GM21737 (cell line): ENCODE data around the gene ATP5PF.
"Not testable (repeated sequence)": the region's sequence is repeated elsewhere in the genome, so short reads cannot be mapped to it uniquely, and the experiment has no call there.

Source experiments
- ATAC-seq: cut with Tn5 transposase; IDR thresholded peaks from one replicate; pipeline ENCODE4 v1.9.1; 2021; ENCODE audit warnings: mild to moderate bottlenecking, moderate library complexity; ENCODE audit not compliant: unreplicated experiment

Gene ATP5PF

GRCh38 chr21:25732091-25732760 is 2.5 kb downstream of the ATP5PF start:
- ATAC-seq: no peak

- ATAC-seq: no peak
Observed at GRCh38 chr21:25722631-25723030, 12.1 kb downstream of the ATP5PF start.

DNA sequence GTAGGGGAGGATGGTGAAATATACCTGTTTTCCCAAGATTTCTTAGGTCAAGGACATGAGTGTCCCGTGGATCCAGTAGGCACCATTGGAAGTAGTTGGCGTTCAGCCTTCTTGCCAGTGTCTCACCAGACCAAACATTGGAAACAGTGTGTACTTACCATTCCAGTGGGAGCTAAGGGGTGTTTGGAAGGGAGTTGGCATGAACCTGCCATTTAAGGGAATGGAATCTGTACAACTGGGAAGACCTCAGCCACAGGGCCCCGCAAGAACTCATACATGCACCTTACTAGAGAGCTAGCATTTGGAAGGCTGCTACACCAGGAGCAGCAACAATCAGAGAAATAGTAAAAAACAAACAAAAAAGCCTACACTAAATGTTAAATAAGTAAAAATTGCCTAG is 12.7 kb downstream of the ATP5PF start:
- no peak for ATAC-seq

GRCh38 chr21:25717491-25718147 is 17.1 kb downstream of the ATP5PF start:
- no peak for ATAC-seq

- ATAC-seq: not testable (repeated sequence)
Observed at GRCh38 chr21:25714066-25714465, 20.6 kb downstream of the ATP5PF start.

- no peak for ATAC-seq
Observed at GRCh38 chr21:25710550-25710949, 24.2 kb downstream of the ATP5PF start.

DNA sequence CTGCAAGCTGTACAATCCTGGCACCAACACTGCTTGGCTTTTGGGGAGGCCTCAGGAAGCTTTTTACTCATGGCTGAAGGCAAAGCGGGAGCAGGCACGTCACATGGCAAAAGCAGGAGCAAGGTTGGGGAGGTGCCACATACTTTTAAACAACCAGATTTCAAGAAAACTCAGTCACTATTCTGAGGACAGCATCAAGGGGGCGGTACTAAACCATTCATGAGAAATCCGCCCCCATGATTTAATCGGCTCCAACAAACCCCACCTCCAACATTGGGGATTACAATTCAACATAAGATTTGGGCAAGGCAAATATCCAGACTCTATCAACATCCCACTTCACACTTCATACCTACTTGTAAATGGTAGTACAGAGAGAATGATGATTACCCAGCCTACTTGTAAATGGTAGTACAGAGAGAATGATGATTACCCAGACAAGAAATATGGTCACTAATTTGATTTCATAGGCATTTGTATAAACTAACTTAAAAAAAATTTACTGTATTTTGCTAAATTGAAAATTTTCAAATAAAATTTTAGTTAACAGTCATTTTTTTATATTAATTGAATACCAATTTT is 24.9 kb downstream of the ATP5PF start:
- no peak for ATAC-seq

- ATAC-seq: no peak
Observed at GRCh38 chr21:25708467-25709065, 26.1 kb downstream of the ATP5PF start.

- no peak for ATAC-seq
Observed at GRCh38 chr21:25701529-25701928, 33.2 kb downstream of the ATP5PF start.

GRCh38 chr21:25700741-25701140 is 34.0 kb downstream of the ATP5PF start:
- ATAC-seq: no peak

- ATAC-seq: not testable (repeated sequence)
Observed at GRCh38 chr21:25695461-25695860, 39.2 kb downstream of the ATP5PF start.

DNA sequence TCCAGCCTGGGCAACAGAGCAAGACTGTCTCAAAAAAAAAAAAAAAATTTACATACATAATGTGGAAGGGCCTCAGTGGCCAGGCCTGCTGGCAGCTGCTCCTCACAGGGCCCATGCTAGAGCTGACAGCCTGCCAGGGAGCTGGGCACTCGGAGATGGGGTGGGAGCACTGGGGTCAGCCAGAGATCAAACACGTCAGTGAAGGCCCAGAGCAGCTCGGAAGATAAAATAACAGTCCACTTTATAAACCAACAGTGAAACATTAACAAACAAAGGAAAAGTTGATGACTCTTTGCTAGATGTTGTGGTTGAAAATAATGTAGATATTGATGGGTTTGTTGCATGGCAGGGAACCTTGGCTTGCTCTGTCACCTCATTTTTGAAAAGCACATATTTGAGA is 42.7 kb downstream of the ATP5PF start:
- no peak for ATAC-seq

DNA sequence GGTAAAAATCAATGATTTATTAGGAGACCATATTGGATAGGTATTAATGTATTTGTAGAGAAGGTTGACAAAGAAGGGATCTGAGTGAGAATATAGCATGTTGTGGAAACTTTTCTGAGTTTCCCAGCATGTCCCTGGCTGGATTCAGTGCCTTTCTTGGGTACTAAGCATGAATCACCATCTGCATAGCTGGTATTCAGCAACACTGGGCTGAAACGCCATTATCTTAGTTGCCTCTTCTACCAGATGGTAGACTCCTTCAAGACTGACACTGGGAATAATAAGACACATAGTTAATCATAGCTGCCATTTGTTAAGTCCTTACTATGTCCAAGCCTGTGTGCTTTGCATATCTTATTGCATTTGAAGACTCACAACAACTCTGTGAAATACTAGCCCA is 45.5 kb downstream of the ATP5PF start:
- ATAC-seq: no peak

GRCh38 chr21:25688275-25689155 is 46.2 kb downstream of the ATP5PF start:
- no peak for ATAC-seq

- no peak for ATAC-seq
Observed at GRCh38 chr21:25687787-25688186, 46.9 kb downstream of the ATP5PF start.

DNA sequence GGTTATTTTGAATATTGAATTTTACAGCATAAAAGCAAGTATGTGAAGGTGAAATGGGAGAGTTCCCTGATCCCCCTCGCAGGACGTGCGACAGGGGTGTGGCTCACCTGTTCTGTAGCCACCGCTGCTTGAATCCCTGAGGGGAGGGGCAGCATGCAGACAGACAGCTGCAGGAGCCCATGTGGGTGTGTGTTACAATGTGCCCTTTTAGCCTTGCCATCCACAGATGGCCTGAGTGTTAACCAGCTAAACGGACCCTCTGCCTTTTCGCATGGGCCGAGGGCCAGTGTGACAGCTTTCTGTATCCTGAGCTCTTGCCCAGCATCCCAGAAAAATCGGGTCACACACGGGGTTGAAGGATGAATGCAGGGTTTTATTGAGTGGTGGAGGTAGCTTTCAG is 52.3 kb downstream of the ATP5PF start:
- no peak for ATAC-seq

DNA sequence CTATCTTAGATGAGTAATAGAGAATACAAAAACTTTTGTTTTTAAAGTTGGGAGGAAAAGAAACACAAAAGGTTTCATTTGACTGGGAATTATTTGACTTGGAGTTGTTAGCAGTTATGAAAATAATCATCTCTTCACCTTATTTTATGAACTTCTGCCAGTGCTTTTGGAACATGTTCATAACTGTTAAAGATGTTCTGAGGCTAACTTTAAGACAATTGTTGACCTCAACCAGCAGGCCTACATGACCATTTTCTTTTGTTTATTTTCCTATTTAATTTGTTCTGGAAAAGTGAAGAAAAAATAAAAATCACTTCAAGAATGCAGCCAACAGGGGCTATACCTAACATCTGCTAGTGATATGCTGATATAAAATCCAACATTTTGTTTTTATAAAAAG is 58.3 kb downstream of the ATP5PF start:
- ATAC-seq: no peak
